Muscle layer of duodenum (tissue), 2 donors: ENCODE measurements around the gene ZNF329.

Experiments
- H3K27ac ChIP-seq: one replicate; pipeline ENCODE4 v1.7.0; 2013; ENCODE audit warnings: mild to moderate bottlenecking, low read length
- H3K27me3 ChIP-seq: one replicate; pipeline ENCODE4 v1.7.0; 2013; ENCODE audit warnings: low read depth, mild to moderate bottlenecking, control low read depth, low read length
- H3K36me3 ChIP-seq, 2 donors: one replicate each; pipeline ENCODE4 v1.7.0; 2013; ENCODE audit warnings: low read length in 2 of 2, control low read depth in 1 of 2, mild to moderate bottlenecking in 1 of 2; ENCODE audit not compliant: insufficient read depth in 2 of 2, control insufficient read depth in 1 of 2
- H3K4me1 ChIP-seq, 2 donors: one replicate each; pipeline ENCODE4 v1.7.0; 2013; ENCODE audit warnings: low read length in 2 of 2, mild to moderate bottlenecking in 2 of 2, control low read depth in 1 of 2, moderate library complexity in 1 of 2; ENCODE audit not compliant: insufficient read depth in 2 of 2, control insufficient read depth in 1 of 2
- H3K4me3 ChIP-seq, 2 donors: one replicate each; pipeline ENCODE4 v1.7.0; 2013; ENCODE audit warnings: low read length in 2 of 2, low read depth in 1 of 2, mild to moderate bottlenecking in 1 of 2
- H3K9me3 ChIP-seq, 2 donors: one replicate each; pipeline ENCODE4 v1.7.0; 2013; ENCODE audit warnings: low read length in 2 of 2, control low read depth in 1 of 2, mild to moderate bottlenecking in 1 of 2; ENCODE audit not compliant: control insufficient read depth in 1 of 2
- donor health status: healthy.

The ZNF329 gene

DNA sequence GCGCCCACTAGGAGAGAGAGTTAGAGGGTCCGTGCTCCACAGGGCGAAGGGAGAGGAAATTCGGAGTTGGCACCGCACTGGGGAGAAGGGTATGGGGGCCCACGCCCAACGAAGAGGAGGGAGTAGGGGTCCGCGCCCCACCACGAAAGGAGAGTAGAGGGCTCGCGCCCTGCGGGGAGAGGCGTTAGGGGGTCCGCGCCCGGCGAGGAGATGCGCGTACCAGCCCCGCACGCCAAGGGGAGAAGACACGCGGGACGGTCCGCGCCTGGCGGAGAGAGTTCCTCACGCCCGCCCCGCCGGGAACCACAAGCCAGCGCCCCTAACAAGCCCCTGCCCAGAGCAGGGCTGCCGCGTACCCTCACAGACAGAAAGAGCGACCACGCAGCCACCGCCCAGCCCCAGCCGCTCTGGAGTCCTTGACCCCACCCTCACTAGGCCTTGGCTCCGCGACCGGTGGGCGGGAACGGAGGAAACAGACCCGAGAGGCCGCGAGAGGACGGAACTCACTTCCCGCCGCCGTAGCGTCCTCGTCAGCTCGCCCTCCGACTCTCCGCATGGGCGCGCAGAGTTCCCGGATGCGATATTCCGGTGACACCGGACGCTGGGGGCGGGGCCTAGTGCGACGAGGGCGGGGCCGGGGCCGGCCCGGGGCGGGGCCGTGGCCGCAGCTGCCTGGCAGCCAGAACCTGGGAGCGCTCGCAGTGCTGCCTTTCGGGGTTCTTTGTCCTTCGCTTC is 32.6 kb downstream of the ZNF329 start:
- H3K4me3 ChIP-seq = peak overlapping the region in 1 of 2 donors; percentile 57
- peaks cover 0 to 13% of the 10 kb centered on the region in 2 donors for H3K36me3 ChIP-seq
- no peaks in the 10 kb centered on the region for H3K27me3 ChIP-seq
- peaks cover 39 to 92% of the 10 kb centered on the region in 2 donors for H3K9me3 ChIP-seq
- H3K4me1 ChIP-seq = no peaks in the 10 kb centered on the region
- no peak overlapping the region for H3K27ac ChIP-seq

DNA sequence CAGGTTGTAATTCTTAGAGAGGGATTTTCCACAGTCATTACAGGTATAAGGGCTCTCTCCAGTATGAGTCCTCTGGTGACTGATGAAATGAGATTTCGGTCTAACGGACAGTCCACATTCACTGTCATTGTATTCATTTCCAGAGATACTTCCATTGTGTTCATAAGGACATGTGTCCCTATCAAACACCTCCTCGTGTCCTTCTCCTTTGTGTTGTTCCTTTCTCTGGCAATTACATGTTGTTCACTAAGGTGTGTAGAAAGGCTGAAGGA is 42.1 kb downstream of the ZNF329 start:
- Histone ChIP-seq H3K36me3 (peaks cover 0 to 3% of the 10 kb centered on the region in 2 donors), H3K27ac (no peak overlapping the region), H3K4me1 (no peaks in the 10 kb centered on the region), H3K9me3 (peaks cover 27 to 87% of the 10 kb centered on the region in 2 donors), H3K4me3 (peak overlapping the region in 1 of 2 donors; percentile 59), H3K27me3 (no peaks in the 10 kb centered on the region)

DNA sequence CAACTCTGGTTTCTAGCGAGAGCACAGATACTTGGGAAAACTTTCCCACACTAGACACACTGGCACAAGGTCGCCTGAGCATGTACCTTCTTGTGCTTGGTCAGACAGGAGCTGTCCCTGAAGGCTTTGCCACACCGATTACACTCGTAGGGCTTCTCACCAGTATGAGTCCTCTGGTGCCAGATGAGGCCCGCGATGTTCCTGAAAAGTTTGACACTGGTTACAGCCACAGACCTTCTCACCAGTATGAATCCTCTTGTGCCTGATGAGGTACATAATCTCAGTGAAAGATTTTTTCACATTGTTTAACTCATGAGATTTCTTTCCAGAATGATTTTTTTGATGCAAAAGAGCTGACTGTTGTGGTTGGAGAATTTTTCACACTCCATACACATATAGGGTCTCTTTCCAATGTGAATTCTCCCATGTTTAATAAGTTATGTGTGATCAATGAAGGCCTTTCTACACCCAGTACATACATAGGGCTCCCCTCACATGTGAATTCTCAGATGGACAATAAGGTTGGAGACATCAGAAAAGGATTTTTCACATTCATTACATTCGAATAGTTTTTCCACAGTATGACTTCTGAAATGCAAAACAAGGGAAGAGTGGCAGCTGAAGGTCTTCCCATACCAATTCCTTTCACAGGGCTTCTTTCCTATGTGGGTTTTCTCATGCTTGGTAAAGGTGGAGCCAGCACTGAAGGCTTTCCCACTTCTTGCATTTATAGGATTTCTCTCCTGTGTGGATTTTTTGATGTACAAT is 42.6 kb downstream of the ZNF329 start:
- Histone ChIP-seq H3K9me3 (peaks cover 24 to 87% of the 10 kb centered on the region in 2 donors), H3K4me1 (no peaks in the 10 kb centered on the region)

DNA sequence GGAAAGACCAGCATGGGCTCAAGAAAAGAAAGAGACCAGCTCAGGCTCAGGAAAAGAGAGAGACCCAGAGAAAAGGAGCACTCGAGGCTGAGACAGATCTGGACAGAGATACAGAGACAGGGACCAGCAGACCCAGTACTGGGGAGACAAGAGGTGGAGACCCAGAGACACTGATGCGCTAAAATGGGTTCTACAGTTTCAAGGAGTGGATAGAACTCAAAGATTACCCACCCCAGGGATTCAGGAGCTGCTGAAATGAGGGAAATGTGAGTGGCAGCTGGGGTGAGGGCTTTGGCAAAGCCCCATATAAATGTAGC is 51.9 kb downstream of the ZNF329 start:
- Histone ChIP-seq H3K27me3 (no peaks in the 10 kb centered on the region), H3K9me3 (peaks cover 0 to 27% of the 10 kb centered on the region in 2 donors), H3K27ac (peak overlapping the region; percentile 97), H3K36me3 (peaks cover 0 to 25% of the 10 kb centered on the region in 2 donors), H3K4me1 (peaks cover 4 to 15% of the 10 kb centered on the region in 2 donors), H3K4me3 (peak overlapping the region; percentile 75 to 98)

More for the DNA sequence above, 42.6 kb downstream of the ZNF329 start:
- H3K36me3 ChIP-seq = peaks cover 0 to 3% of the 10 kb centered on the region in 2 donors
- H3K27ac ChIP-seq = no peak overlapping the region
- H3K4me3 ChIP-seq = peak overlapping the region; percentile 1 to 59
- no peaks in the 10 kb centered on the region for H3K27me3 ChIP-seq

DNA sequence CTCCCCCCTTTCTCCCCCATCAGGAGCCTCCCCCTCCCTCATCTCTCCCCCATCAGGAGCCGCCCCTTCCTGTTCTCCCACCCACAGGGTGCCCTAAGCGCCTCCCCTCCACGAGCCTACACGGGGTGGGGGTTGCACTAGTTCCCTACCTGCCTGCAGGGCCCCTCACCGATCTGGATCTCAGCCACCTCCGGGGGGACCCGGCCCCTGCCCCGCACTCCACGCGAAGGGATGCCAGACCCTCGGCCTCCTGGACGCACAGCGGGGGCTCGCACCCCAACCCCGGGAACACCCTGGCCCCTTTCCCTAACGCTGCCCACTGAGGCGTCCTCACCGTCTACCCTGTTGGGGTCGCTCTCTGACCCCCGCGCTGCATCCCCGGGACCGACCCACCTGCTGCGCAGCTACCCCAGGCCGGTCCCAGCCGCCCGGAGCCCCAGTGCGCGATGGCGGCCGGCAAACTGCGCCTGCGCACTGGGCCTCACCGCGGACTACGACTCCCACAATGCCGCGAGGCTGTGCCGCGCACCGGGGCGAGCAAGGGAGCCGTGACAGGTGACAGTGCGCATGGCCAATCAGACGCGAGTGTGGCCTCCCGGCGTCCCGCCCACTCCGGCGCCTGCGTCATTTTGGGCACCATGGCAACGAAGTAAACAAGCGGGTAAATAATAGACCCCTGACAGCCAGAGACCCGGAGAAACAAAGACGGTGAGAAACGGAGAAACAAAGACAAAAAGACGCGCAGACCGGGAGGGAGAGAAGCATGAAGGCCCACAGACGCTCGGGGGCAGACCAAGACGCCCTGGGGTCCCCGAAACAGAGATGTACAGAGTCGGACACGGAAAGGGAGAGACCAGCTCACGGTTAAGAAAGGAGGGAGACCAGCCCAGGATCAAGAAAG is 52.6 kb downstream of the ZNF329 start, which contains the start of gene ZSCAN18:
Gene ZSCAN18, minus strand, starts transcription at position 451 of the 901 bp plus-strand sequence. CDS start 7,964 bp downstream, outside the sequence.
- Histone ChIP-seq H3K27me3 (no peaks in the 10 kb centered on the region), H3K9me3 (peaks cover 0 to 27% of the 10 kb centered on the region in 2 donors), H3K4me3 (peak within 1 kb of the TSS; percentile 75 to 98), H3K27ac (peak within 1 kb of the TSS; percentile 97), H3K4me1 (peaks cover 4 to 15% of the 10 kb centered on the region in 2 donors), H3K36me3 (peaks cover 2 to 25% of the 10 kb centered on the region in 2 donors)

DNA sequence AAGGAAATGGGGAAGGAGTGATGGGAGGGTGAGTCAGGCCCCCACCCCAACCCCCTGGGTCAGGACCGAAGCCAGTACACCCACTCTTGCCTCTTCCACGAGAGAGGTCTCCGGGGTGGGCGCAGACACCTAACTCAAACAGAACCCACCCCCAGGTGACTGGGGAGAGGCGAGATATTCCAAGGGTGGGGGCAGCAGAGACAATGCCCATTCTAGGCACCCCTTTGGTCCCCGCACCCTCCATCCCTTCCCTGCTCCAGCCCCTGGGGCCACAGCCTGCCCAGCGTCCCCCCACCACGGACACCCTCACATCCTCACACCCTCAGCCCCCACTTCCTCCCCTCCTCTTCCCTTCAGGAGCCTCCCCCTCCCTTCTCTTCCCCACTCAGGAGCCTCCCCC is 53.2 kb downstream of the ZNF329 start:
- H3K36me3 ChIP-seq = peaks cover 2 to 26% of the 10 kb centered on the region in 2 donors
- peak overlapping the region; percentile 59 to 98 for H3K4me3 ChIP-seq
- H3K27ac ChIP-seq = no peak overlapping the region
- H3K4me1 ChIP-seq = peaks cover 4 to 15% of the 10 kb centered on the region in 2 donors
- H3K27me3 ChIP-seq = no peaks in the 10 kb centered on the region
- peaks cover 0 to 31% of the 10 kb centered on the region in 2 donors for H3K9me3 ChIP-seq

DNA sequence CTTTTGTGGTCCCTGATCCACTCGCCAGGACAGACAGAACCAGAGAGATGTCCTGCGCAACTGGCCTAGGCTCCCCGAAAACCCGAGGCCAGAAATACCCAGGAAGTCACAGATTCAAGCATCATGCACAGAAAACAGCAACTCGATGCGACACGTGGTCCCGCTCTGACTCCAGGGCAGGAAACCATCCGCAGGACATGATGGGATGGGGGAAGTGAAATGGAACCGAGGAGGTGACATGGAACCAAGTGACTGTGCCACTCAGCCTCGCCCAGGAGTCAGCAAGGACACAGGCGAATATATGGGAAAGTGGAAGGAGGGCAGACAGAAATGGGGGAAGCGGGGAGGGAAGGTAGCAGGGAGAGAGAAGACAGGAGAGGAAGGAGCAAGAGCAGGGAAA is 53.7 kb downstream of the ZNF329 start:
- no peak overlapping the region for H3K27ac ChIP-seq
- peaks cover 2 to 30% of the 10 kb centered on the region in 2 donors for H3K36me3 ChIP-seq
- no peaks in the 10 kb centered on the region for H3K27me3 ChIP-seq
- H3K4me1 ChIP-seq = peaks cover 4 to 15% of the 10 kb centered on the region in 2 donors
- peaks cover 0 to 31% of the 10 kb centered on the region in 2 donors for H3K9me3 ChIP-seq
- H3K4me3 ChIP-seq = peak overlapping the region; percentile 59 to 98

DNA sequence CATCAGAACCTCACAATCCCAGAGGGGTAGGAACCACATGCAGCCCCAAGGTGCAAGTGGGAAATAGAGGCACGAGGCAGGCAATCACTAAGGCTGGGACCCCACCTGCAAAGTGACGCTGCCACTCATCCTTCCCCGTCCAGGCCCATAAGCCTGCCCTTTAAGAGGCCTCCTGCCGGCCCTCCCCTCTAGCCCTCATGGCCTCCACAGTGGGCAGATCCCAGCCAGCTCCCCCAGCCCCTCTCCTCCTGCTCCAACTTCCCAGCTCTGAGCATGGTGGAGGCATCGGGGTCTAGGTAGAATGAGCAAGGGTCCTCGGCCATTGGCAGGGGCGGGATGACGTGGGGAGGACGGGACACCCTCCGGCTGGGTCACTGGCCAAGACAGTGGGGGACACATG is 55.3 kb downstream of the ZNF329 start:
- peaks cover 0 to 31% of the 10 kb centered on the region in 2 donors for H3K9me3 ChIP-seq
- H3K36me3 ChIP-seq = peaks cover 2 to 35% of the 10 kb centered on the region in 2 donors
- H3K27ac ChIP-seq = no peak overlapping the region
- peak overlapping the region in 1 of 2 donors; percentile 98 for H3K4me3 ChIP-seq
- H3K4me1 ChIP-seq = peaks cover 4 to 15% of the 10 kb centered on the region in 2 donors
- H3K27me3 ChIP-seq = no peaks in the 10 kb centered on the region

DNA sequence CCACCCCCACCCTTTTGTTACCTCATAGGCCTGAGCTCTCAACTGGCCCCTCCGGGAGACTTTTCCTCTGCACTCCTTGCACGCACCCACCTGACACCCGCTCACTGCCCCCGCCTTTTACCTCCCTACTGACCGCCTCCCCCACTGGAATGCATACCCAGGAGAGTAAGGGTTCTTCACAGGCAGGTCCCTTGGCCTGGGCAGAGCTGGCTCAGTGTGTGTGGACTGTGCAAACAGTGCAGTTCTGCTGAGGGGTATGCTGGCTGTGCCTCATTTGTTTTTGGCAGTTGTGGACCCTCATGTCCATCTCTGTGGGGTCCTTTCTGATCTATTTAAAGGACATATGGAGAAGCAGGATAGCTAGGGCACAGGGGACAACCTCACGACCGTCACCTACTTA is 57.5 kb downstream of the ZNF329 start:
- Histone ChIP-seq H3K9me3 (peaks cover 0 to 32% of the 10 kb centered on the region in 2 donors), H3K27me3 (no peaks in the 10 kb centered on the region), H3K27ac (no peak overlapping the region), H3K4me3 (peak overlapping the region in 1 of 2 donors; percentile 2), H3K36me3 (peaks cover 2 to 46% of the 10 kb centered on the region in 2 donors), H3K4me1 (peaks cover 4 to 15% of the 10 kb centered on the region in 2 donors)

DNA sequence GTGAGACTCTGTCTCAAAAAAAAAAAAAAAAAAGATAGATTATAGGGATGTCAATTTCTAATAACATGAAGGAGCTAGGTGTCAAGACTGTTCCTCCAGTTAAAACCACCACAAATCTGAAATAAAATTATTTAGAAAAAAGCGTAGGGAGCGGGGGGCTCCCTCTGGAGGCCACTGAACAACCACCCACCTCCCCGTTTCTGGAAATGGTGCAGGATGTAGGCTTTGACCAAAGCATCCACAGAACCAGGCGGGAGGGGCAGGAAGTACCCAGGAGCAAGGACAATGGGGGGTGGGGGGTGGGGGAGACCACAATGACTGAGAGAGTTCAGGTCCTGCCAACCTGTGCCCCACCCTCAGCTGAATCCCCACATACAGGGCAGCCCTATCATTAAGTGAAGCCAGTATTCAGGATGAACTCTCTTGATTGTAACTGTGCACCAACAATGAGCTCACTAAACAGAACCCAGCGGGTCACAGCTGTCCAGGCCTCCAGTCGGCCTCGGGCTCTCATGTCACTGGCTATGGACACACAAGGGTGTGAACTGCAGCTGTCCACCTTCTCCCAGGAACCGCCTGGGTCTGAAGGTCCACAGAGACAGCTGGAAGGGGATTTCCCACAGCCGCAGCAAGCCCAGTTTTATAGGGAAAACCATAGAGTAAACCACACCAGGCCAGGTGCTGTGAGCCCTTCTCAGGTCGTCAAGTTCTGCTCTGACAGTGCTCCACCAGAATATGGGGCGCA is 59.2 kb downstream of the ZNF329 start:
- H3K4me1 ChIP-seq = peaks cover 0 to 4% of the 10 kb centered on the region in 2 donors
- peaks cover 0 to 42% of the 10 kb centered on the region in 2 donors for H3K9me3 ChIP-seq
- peak overlapping the region in 1 of 2 donors; percentile 2 for H3K4me3 ChIP-seq
- H3K27me3 ChIP-seq = no peaks in the 10 kb centered on the region
- H3K36me3 ChIP-seq = peaks cover 3 to 59% of the 10 kb centered on the region in 2 donors
- H3K27ac ChIP-seq = no peak overlapping the region
